HTERT RPE-1 (cell line): ENCODE measurements around the gene LAMB3.

Source experiments
- in situ Hi-C: fragments of 300-500 bp; cut with MboI; formaldehyde crosslinking; loops from 4 replicates; pipeline ENCODE4 v1.14.3; 2020; ENCODE audit warnings: low sequenced_read_pairs

The LAMB3 gene

GRCh38 chr1:209598227-209598626 lies 54.0 kb downstream of the LAMB3 start:
- in situ Hi-C loops = no loop called here

- in situ Hi-C loops = no loop called here
Measured at GRCh38 chr1:209597499-209597898, 54.7 kb downstream of the LAMB3 start.

- in situ Hi-C loops = no loop called here
Measured at GRCh38 chr1:209595599-209596285, 56.5 kb downstream of the LAMB3 start.

GRCh38 chr1:209595028-209595427 lies 57.2 kb downstream of the LAMB3 start:
- in situ Hi-C loops = no loop called here

GRCh38 chr1:209594440-209594839 lies 57.8 kb downstream of the LAMB3 start:
- in situ Hi-C loops = no loop called here

- in situ Hi-C loops = no loop called here
Measured at GRCh38 chr1:209593747-209594146, 58.5 kb downstream of the LAMB3 start.

GRCh38 chr1:209590405-209590804 lies 61.8 kb downstream of the LAMB3 start:
- in situ Hi-C loops = no loop called here

GRCh38 chr1:209589863-209590262 lies 62.4 kb downstream of the LAMB3 start:
- in situ Hi-C loops = no loop called here

- in situ Hi-C loops = no loop called here
Measured at GRCh38 chr1:209589440-209589839, 62.8 kb downstream of the LAMB3 start.

- in situ Hi-C loops = no loop called here
Measured at GRCh38 chr1:209587789-209588188, 64.4 kb downstream of the LAMB3 start.

- in situ Hi-C loops = no loop called here
Measured at GRCh38 chr1:209586221-209586740, 65.9 kb downstream of the LAMB3 start.

- in situ Hi-C loops = no loop called here
Measured at GRCh38 chr1:209585672-209586071, 66.6 kb downstream of the LAMB3 start.

GRCh38 chr1:209585197-209585596 lies 67.0 kb downstream of the LAMB3 start:
- in situ Hi-C loops = no loop called here

GRCh38 chr1:209584231-209584672 lies 68.0 kb downstream of the LAMB3 start:
- in situ Hi-C loops = no loop called here

GRCh38 chr1:209583408-209583807 lies 68.8 kb downstream of the LAMB3 start, which contains the start of gene CAMK1G:
TSS of gene CAMK1G (plus strand) at chr1:209583714. CDS start at chr1:209594984, 11,270 bp downstream.
- in situ Hi-C loops = no loop called here

- in situ Hi-C loops = no loop called here
Measured at GRCh38 chr1:209580577-209580976, 71.6 kb downstream of the LAMB3 start.

GRCh38 chr1:209577346-209577745 lies 74.9 kb downstream of the LAMB3 start:
- in situ Hi-C loops = no loop called here

- in situ Hi-C loops = no loop called here
Measured at GRCh38 chr1:209576392-209577197, 75.6 kb downstream of the LAMB3 start.

GRCh38 chr1:209570743-209571142 lies 81.5 kb downstream of the LAMB3 start:
- in situ Hi-C loops = no loop called here

- in situ Hi-C loops = no loop called here
Measured at GRCh38 chr1:209569455-209570207, 82.6 kb downstream of the LAMB3 start.

GRCh38 chr1:209567698-209568175 lies 84.5 kb downstream of the LAMB3 start:
- in situ Hi-C loops = no loop called here
